Loucy (cell line): ENCODE measurements around the gene STOML2.

Source experiments
- CTCF ChIP-seq: fragments of 200-600 bp; sonication (generic); conservative IDR thresholded peaks from 2 replicates; pipeline ENCODE4 v1.5.1; 2014; ENCODE audit warnings: mild to moderate bottlenecking, antibody characterized with exemption, low read length
- EZH2phosphoT487 ChIP-seq: fragments of 200-600 bp; IDR thresholded peaks from 2 replicates; pipeline ENCODE4 v1.6.1; 2018; ENCODE audit warnings: antibody characterized with exemption, mild to moderate bottlenecking, moderate library complexity, borderline replicate concordance

GRCh38 chr9:35059438-35059837, 43.5 kb downstream of the STOML2 start:
- TF ChIP-seq CTCF, result no peak
- no peak for TF ChIP-seq EZH2phosphoT487
